Activated CD8-positive, alpha-beta memory T cell treated with anti-CD3 and anti-CD28 coated beads for 36 hours (primary cell): ENCODE results near the gene PPP1R15B. TPM values are rescaled to one million over a fixed set of nuclear protein-coding genes. Genes with fewer than 3 reads are reported as not detected.

Experiments
- CTCF ChIA-PET: fragments of 350-600 bp; sonication (Branson Sonifier 250); formaldehyde crosslinking; loops from one replicate; lab custom pipeline; 2021; ENCODE audit warnings: antibody characterized with exemption; lab: Charles Lee
- POLR2A ChIA-PET: fragments of 350-600 bp; sonication (Branson Sonifier 250); formaldehyde crosslinking; loops from one replicate; lab custom pipeline; 2021; ENCODE audit warnings: antibody characterized with exemption; lab: Charles Lee
- total RNA-seq, 2 experiments: library from RNA; stranded (reverse); gene quantifications; one replicate each; pipeline ENCODE4 v1.2.3, GENCODE V29; 2021

Gene PPP1R15B
- total RNA-seq, 2 experiments from 2014 or later = 72.8 to 75.8 TPM

DNA sequence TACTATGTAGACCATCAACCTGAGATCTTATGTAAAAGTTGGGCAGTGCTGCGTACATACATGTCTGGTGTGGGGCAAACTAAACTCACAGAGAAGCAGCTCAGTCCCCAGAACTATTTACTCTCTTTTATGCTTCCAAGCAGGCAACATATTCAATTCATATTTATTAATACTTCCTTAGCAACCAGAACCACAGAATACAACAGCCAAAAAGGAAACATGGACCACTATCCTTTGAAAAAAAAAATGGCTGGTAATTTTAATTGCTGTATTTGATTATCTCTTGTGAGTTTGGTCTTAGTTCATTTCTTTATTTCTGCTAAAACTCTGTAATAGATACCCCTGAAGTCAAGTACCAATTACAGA is 1.5 kb upstream of the PPP1R15B start:
- ChIA-PET POLR2A (no interaction called here), CTCF (interaction anchor here (0.6 to 2.3 kb wide), 4 partner anchors 16 to 710 kb away, joined by 3 to 8 read pairs (median 3); no protein-coding TSS in a partner anchor)

DNA sequence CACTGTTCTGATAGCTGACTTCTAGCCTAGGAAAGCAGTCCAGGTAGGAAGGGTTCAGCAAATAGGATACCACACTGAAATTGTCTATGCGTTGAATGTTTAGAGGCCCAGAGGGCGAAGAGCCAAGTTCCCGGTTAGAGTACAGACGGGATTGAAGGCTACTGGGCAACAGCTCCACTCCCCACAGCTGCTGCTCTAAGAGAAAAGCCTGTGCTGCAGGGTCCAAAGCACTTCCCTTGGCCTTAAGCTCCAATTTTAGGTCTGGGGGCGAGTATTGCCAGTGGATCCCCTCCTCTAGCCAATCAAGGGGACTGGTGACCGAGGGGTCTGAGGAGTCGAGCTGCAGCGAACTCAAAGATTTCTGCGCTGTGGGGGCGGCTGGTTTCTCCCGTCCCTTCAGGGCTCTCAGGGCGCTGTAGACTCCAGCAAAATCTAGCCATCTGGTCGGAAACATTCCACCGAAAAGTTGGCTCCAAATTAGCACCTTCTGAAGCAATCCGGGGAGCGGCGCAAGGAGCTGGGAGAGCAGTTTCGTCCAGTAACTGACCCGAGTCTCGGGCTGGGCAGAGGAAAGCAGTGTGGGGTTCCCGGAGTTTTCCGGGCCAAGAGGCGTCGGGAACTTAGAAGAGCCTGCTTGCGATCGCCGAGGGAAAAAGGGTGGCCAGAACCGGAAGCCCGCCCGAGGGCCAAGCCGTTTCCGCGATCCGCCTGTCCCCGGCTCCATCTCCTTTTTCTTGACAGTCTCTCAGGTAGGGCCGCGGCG is 748 bp downstream of the PPP1R15B start:
- POLR2A ChIA-PET = interaction anchor here (0.5 to 1.8 kb wide), 4 partner anchors 42 to 574 kb away, joined by 4 to 7 read pairs (median 6); partner anchors contain the start of gene PIK3C2B
- CTCF ChIA-PET = interaction anchor here (1.2 to 4.9 kb wide), 2 partner anchors 12 to 48 kb away, joined by 3 to 24 read pairs; no protein-coding TSS in a partner anchor

DNA sequence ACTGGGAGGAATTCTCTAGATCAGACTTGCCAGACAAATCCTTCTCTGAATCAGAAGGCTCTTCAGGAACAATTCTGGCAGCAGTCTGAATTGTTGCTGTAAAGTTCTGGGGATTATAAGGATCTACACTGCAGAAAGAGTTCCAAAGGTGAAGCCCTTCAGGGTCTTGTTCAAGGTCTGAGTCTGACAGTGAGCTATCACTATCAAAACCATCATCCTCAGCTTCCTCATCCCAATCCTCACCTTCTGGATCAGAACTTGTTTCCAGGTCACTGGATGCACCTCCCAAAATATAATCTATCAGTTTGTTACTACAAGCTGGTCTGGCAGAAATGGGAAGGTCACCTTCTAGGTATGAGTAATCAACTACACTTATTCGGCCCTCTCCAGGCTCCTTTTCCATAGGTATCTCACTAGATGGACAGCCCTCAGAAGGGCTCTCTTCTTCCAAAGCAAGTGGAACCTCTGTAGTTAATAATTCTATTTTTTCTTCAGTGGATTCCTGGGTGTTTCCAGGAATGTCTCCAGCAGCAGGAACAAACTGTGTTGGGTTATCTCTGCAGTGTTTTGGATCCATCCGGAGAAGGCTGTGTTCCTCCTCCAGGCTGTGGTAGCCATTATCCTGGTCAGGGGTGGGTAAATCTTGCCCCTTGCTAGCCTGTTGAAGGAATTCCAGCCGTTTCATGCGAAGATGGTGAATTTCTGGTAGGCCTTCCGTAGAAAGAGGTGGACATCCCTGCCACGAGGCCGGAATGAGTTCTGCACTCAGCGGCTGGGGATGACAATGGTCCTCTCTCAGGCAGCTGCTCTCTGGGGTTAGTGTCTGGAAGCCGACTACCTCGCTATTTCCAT is 1.6 kb downstream of the PPP1R15B start:
- ChIA-PET POLR2A (interaction anchor here (0.7 to 1.8 kb wide), 3 partner anchors 42 to 96 kb away, joined by 6 to 7 read pairs (median 6); partner anchors contain the start of gene PIK3C2B), CTCF (interaction anchor here (1.2 to 4.9 kb wide), 2 partner anchors 12 to 47 kb away, joined by 3 to 24 read pairs; no protein-coding TSS in a partner anchor)

DNA sequence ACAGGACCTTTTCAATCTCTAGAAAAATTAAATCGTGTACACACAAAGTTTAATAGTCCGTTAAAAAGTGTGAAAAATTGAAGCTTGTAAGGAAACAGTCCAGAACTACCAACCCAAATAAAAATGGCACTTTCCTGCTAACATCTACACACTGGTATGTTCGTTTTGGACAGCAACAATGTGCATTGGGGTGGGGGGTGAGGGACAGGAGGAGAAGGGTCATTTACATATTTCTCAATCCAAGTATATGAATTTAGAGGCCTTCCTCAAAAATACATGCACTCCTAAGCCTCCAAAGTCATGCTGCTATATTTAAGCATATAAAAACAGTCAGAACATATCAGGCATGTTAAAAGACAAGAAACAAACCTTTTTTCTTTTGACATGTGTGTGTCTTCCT is 2.5 kb downstream of the PPP1R15B start:
- CTCF ChIA-PET = interaction anchor here (4.9 kb wide), 1 partner anchor 11 kb away, joined by 24 read pairs; no protein-coding TSS in a partner anchor

DNA sequence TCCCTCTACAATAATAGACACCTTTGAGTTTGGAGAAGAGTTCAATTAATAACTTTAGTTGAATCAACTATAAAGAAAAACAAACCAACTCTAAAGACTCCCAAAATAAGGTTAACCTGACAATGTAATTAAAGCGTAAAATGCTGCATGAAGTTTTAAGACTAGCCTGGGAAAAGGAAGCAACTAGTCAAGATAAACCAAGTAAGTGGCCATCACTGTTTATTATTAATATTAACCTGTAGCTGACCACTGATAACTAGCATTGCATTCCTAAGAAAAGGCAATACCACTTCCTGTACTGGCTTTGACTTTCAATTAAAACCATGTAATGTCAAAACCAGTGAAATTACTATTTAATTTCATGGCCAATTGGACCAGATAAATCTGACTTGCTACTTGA is 3.0 kb downstream of the PPP1R15B start:
- POLR2A ChIA-PET = no interaction called here

More for the DNA sequence above, 2.5 kb downstream of the PPP1R15B start:
- POLR2A ChIA-PET = no interaction called here

DNA sequence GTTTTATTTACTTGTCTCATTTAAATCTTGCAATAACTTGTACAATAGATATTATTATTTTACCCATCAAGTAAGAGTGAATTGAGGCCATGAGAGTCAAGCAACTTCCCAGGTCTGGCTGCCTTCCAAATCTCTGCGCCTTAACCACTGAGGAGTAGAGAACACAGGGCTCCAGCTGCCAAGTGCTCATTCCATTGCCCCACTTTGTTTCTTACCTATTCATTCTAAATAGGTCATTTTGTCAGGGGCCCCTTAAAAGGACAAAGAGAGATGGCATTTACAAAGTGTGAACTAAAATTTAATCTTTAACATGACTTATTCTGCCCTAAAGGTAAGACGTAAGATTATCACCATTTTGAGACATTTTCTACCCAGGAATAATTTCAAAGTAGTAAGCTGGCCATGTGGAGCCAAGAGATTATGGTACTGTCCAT is 3.5 kb downstream of the PPP1R15B start:
- CTCF ChIA-PET = interaction anchor here (1.3 to 4.9 kb wide), 2 partner anchors 10 to 86 kb away, joined by 3 to 24 read pairs; no protein-coding TSS in a partner anchor
- POLR2A ChIA-PET = interaction anchor here (0.6 to 1.2 kb wide), 3 partner anchors 9 to 106 kb away, joined by 3 to 4 read pairs (median 3); no protein-coding TSS in a partner anchor

More for the DNA sequence above, 3.0 kb downstream of the PPP1R15B start:
- CTCF ChIA-PET = interaction anchor here (4.9 kb wide), 1 partner anchor 10 kb away, joined by 24 read pairs; no protein-coding TSS in a partner anchor

DNA sequence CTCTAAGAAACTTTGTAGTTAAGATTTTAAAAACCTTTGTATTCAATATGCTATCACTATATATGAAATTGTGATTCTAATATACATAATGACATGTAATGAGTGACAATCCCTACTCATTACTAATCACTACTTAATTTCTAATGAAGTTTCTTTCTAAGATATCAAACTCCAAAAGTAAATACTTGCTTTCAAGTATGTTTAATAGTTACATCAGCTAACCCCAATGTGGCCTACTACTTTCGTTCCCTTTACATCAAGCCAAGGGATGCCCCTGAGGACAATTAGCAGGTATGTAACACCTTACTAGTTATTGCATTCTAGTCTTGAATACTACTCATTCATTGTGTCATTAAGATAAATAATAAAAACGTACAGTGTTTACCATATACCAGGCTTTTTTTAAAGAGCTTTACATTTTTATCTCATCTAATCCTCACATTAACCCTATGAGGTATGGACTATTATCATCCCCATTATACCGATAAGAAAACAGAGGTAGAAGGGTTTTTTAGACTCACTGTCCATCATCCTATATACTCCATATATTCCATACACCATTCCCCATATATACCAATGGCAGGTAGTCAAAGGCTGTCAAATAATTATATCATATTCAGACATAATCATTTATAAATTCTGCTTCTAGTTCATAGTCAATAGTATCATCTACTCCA is 4.2 kb downstream of the PPP1R15B start:
- ChIA-PET CTCF (interaction anchor here (1.0 to 4.9 kb wide), 3 partner anchors 9 to 87 kb away, joined by 3 to 24 read pairs (median 3); no protein-coding TSS in a partner anchor), POLR2A (interaction anchor here (0.6 to 1.2 kb wide), 4 partner anchors 8 to 109 kb away, joined by 3 to 4 read pairs (median 4); no protein-coding TSS in a partner anchor)

DNA sequence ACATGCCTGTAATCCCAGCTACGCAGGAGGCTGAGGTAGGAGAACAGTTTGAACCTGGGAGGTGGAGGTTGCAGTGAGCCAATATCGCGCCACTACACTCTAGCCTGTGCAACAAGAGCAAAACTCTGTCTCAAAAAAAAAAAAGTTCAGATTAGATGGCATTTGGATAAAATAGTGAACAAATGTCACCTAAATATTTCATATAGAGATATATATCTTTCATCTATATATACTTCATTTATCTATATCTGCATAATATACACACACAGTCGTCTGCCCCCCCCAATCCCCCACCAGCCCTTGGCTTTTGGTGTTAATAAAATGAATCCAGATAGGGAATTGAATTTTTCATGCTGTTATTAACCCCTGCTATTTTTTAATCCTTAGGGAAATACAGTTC is 5.0 kb downstream of the PPP1R15B start:
- CTCF ChIA-PET = interaction anchor here (1.0 to 4.9 kb wide), 2 partner anchors 8 to 43 kb away, joined by 3 to 24 read pairs; no protein-coding TSS in a partner anchor
- POLR2A ChIA-PET = interaction anchor here (1.0 kb wide), 1 partner anchor 110 kb away, joined by 4 read pairs; no protein-coding TSS in a partner anchor

DNA sequence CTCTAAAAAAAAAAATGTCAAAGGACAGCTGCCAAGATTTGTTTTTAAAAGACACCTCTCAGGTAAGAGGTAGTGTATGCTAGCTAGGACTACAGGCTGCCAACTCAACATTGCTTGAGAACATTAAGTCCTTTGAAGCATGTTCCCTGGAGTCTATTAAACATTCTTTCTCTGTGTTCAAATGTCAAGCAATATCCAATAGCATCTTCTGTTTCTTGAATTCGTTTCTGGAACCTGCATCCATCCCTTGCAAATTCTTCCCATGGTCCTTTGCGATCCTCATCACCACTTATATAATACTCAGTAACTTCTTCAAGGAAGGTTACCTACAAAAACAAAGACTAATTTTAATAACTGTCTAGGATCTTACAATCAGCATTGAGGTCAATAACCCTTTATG is 5.6 kb downstream of the PPP1R15B start:
- POLR2A ChIA-PET = no interaction called here

DNA sequence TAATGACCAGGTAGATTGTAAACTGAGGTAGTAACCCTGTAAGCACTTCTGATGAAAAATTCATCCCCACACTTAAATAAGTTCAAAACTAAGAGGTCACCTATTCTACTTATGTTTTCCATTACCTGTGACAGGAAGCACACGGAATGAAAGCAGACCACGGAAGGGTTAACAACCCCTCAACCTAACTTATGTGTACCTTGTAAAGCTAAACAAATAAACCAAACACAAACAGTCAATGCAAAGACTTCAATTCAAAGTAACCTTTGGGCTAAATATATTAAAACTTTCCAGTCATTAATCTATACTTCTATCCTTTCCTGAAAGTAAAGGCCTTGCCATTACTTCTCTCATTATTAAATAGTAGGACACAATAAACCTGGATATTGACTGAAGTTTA is 7.0 kb downstream of the PPP1R15B start:
- POLR2A ChIA-PET = no interaction called here
- CTCF ChIA-PET = no interaction called here

More for the DNA sequence above, 5.6 kb downstream of the PPP1R15B start:
- CTCF ChIA-PET = no interaction called here

DNA sequence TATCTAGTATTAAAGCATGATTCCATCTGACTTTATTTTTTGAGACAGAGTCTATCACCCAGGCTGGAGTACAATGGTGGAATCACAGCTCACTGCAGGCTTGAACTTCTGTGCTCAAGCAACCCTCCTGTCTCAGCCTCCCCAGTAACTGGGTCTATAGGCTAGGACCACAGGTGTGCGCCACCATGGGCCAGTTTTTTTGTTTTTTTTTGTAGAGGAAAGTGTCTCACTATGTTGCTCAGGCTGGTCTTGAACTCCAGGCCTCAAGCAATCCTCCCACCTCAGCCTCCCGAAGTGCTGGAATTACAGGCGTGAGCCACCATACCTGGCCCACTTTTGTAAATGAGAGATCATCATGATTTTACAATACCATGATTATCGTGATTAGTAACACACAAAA is 9.2 kb downstream of the PPP1R15B start:
- ChIA-PET CTCF (no interaction called here), POLR2A (no interaction called here)

DNA sequence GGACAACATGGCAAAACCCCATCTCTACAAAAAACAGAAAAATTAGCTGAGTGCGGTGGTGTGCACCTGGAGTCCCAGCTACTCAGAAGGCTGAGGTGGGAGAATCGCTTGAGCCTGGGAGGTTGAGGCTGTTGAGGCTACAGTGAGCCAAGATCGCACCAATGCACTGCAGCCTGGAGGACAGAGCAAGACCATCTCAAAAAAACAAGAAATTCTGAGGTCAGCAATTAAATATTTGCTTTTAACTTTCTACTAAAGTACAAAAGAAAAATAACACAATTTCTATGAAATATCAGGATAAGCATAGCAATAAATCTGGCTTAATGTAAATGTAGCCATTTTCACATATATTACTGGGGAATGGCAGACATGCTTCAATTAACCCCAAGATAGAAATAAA is 9.9 kb downstream of the PPP1R15B start:
- ChIA-PET CTCF (no interaction called here), POLR2A (no interaction called here)

DNA sequence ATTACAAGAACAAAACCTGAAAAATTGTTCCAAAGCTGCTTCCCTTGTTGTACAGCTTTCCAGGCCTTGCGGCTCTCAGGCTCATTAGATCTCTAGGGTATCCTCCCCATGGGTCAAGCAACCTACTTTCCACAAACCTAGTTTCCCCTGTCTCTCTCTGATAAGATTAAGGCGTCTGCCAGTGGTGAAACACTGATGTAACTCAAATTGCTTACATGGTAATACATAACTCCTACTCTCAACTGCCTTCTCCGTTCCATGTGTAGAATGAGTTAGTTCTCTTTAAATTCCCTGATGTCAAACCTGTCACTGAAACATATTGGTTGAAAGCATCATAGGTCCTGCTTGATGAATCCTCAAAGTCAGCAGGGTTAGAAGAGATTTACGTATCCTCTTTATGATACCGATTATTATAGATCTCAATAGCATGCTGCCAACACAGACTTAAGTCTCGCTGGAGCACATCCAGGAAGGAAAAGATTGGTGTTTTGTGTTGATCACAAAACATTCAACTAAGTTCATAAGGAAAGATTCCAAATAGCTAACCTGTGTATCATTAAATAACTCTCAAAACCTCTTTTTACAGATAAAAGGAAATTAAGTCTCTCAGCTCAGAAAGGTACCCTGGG is 10.6 kb downstream of the PPP1R15B start:
- ChIA-PET POLR2A (no interaction called here), CTCF (interaction anchor here (1.1 to 1.5 kb wide), 2 partner anchors 105 to 238 kb away, joined by 3 to 6 read pairs; no protein-coding TSS in a partner anchor)

DNA sequence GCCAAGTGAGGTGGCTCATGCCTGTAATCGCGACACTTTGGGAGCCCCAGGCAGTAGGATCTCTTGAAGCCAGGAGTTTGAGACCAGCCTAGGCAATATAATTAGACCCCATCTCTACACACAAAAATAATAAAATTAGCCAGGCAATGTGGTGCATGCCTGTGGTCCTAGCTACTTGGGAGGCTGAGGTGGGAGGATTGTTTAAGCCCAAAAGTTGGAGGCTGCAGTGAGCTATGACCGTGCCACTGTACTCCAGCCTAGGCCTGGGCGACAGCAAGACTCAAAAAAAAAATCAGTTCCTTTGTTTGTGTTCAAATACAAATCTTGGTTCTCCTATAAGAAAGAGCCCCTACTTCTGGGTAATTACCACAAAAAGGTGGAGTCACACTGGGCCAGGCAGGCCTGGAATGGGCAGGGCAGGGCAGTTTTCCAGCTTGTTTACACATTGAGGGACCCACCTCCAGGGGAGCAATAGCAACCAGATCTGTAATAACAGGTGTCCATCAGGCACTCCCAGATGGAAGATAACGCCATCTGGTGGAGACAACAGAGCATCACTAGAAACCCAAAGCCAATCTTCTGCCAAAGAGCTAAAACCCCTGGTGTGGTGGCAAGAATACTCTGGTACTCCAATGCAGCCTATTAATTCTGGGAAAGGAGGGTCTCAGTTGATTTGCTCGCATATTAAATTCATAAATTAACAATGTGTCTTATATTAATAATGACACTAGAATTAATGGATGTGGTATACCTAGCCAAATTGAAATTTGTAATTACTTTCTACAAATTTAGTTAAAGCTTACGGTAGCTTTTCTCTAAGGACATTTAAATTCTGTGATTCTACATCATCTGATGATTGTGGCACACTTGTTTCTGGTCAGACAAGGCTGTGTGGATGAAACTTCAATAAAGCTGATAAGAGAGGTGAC is 13.2 kb downstream of the PPP1R15B start:
- ChIA-PET POLR2A (interaction anchor here (0.5 to 1.1 kb wide), 2 partner anchors 9 to 319 kb away, joined by 4 read pairs; no protein-coding TSS in a partner anchor), CTCF (interaction anchor here (0.5 to 2.5 kb wide), 22 partner anchors 9 to 637 kb away, joined by 3 to 24 read pairs (median 4); no protein-coding TSS in a partner anchor)

DNA sequence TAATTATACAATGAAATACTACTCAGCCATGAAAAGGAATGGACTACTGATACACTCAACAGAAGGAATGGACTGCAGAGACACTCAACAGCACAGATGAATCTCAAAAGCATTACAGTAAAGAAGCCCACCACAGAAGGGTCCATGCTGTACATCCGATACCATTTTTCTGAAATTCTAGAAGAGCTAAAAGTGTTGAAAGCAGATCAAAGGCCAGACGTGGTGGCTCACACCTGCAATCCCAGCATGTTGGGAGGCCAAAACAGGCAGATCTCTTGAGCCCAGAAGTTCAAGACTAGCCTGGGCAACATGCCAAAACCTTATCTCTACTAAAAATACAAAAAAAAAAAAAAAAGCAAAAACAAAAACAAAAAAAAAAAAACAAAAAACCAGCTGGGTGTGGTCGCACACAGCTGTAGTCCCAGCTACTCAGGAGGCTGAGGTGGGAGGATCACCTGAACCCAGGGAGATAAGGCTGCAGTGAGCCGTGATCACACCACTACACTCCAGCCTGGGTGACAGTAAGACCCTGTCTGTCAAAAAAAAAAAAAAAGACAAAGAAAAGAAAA is 15.5 kb downstream of the PPP1R15B start:
- ChIA-PET POLR2A (interaction anchor here (0.5 kb wide), 1 partner anchor 110 kb away, joined by 3 read pairs; no protein-coding TSS in a partner anchor), CTCF (interaction anchor here (1.0 to 1.9 kb wide), 5 partner anchors 17 to 234 kb away, joined by 3 to 10 read pairs (median 4); no protein-coding TSS in a partner anchor)

DNA sequence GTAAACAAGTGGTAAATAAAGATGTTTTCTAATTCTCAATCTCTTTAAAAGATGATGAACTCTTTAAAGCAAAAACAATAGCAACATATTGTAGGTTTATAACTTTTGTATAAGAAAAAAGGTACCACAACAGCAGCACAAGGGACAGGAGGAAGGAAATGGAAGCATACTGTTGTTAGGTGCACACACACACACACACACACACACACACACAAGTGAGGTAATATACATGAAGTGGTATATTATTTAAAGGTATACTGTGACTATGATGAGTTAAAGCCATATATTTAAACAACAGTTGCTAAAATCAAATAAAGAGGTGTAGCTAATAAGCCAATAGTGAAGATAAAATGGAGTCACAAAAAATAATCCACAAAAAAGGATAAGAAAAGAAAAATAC is 20.0 kb downstream of the PPP1R15B start:
- CTCF ChIA-PET = no interaction called here
- POLR2A ChIA-PET = interaction anchor here (0.5 kb wide), 1 partner anchor 31 kb away, joined by 3 read pairs; no protein-coding TSS in a partner anchor
